Measurements from ENCODE around the gene NID1.
A peak's percentile ranks its signal among the peaks of the same experiment; 100 is the strongest.

NID1 gene

DNA sequence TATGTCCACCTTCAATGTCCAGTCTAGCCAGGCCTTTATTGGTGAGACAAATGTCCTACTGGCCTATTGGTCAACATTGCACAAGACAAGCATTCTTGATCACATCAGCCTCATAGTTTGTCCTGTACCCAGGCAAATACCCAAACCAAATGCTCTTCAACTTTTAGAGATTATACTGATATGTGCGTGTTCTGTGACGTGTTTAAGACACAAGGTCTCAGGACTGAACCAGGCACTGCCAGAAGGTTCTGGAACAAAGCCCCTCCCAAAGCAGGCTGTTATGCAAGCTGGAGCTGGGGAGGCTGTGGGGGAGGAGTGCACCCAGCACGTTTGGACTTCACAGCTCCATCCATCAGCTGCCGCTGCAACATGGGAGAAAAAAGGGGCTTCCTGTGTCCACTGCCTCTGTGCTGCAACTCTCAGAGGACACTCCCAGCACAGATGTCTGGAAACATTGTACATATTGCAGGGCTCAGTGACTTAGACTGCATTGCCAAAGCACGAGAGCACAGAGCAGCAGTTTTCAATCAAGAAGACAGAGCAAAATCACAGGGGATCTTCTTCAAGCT lies 45.9 kb downstream of the NID1 start:
- H3K36me3 Mint-ChIP-seq (ENCODE audit: low read depth): peaks cover 57% of the 10 kb centered on the region
- TF ChIP-seq CTCF (IDR thresholded peaks at IDR 0.05; ENCODE audit: unreplicated experiment in 3 of 3): no peak
- peaks cover 64% of the 10 kb centered on the region for H3K4me1 Mint-ChIP-seq
- H3K4me3 Mint-ChIP-seq: peak overlapping the region in 1 of 3 experiments; percentile 31
- no peaks in the 10 kb centered on the region for H3K9me3 Mint-ChIP-seq
- peak overlapping the region; percentile 89 to 98 (median 96) for H3K27ac Mint-ChIP-seq
- H3K27me3 Mint-ChIP-seq (ENCODE audit: low read depth): no peaks in the 10 kb centered on the region

GRCh38 chr1:236016782-236017400 lies 48.0 kb downstream of the NID1 start:
- Mint-ChIP-seq H3K36me3 (ENCODE audit: low read depth) (peaks cover 63% of the 10 kb centered on the region), H3K27ac (peak overlapping the region in 2 of 3 experiments; percentile 78 to 87), H3K4me3 (no peak overlapping the region), H3K9me3 (no peaks in the 10 kb centered on the region), H3K27me3 (ENCODE audit: low read depth) (no peaks in the 10 kb centered on the region), H3K4me1 (peaks cover 58% of the 10 kb centered on the region)
- TF ChIP-seq CTCF (IDR thresholded peaks at IDR 0.05; ENCODE audit: unreplicated experiment in 3 of 3): no peak

DNA sequence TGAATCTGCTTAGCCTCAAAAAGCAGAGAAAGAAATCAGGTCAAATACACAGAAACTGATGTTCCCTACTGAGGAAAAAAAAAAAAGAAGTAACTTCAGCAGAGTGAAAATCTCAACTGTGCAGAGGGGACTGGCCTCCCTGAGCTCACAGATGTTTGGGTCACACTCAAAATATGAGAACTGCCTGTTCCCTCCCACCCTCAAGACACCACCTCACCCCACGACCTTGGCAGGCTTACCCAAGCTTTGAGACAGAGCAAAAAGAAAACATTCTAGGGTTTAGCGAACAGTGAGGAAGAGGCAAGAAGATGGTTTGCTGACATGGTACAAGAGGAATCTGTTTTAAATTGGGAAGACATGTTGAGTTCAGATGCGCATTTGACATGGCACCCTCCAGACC lies 48.8 kb downstream of the NID1 start:
- H3K4me3 Mint-ChIP-seq: no peak overlapping the region
- TF ChIP-seq CTCF (IDR thresholded peaks at IDR 0.05; ENCODE audit: unreplicated experiment in 3 of 3): no peak
- peaks cover 64% of the 10 kb centered on the region for H3K36me3 Mint-ChIP-seq (ENCODE audit: low read depth)

GRCh38 chr1:236015539-236015938 lies 49.4 kb downstream of the NID1 start:
- no peaks in the 10 kb centered on the region for H3K9me3 Mint-ChIP-seq
- H3K4me1 Mint-ChIP-seq: peaks cover 46% of the 10 kb centered on the region
- H3K27ac Mint-ChIP-seq: peak overlapping the region; percentile 70 to 87 (median 78)
- H3K27me3 Mint-ChIP-seq (ENCODE audit: low read depth): no peaks in the 10 kb centered on the region
- H3K4me3 Mint-ChIP-seq: no peak overlapping the region
- peaks cover 66% of the 10 kb centered on the region for H3K36me3 Mint-ChIP-seq (ENCODE audit: low read depth)
- no peak for TF ChIP-seq CTCF (IDR thresholded peaks at IDR 0.05; ENCODE audit: unreplicated experiment in 3 of 3)

More for the DNA sequence above, 48.8 kb downstream of the NID1 start:
- Mint-ChIP-seq H3K9me3 (no peaks in the 10 kb centered on the region), H3K27ac (peak overlapping the region; percentile 70 to 87 (median 78)), H3K27me3 (ENCODE audit: low read depth) (no peaks in the 10 kb centered on the region), H3K4me1 (peaks cover 51% of the 10 kb centered on the region)

DNA sequence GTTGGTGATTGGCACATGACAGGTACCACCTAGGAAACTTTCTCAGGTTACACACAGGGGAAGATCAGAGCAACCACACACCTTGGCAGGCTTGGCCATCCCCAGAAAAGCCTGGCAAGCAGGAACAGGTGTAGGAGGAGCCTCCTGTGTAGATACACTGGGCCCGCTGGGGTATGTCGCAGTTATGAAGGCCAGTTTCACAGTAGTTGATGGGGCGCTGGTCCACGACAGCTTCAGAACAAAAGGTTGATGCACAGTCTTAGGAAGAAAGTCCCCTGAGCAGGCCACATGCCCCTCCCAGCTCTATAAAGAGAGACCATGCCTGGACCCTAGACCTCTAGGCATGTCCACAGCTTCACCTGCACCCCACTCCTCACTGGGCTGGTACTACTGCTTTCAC lies 51.6 kb downstream of the NID1 start:
- Mint-ChIP-seq H3K27ac (peak overlapping the region in 1 of 3 experiments; percentile 32), H3K27me3 (ENCODE audit: low read depth) (no peaks in the 10 kb centered on the region), H3K9me3 (no peaks in the 10 kb centered on the region), H3K4me1 (peaks cover 37% of the 10 kb centered on the region), H3K4me3 (no peak overlapping the region), H3K36me3 (ENCODE audit: low read depth) (peaks cover 65% of the 10 kb centered on the region)
- TF ChIP-seq CTCF (IDR thresholded peaks at IDR 0.05; ENCODE audit: unreplicated experiment in 3 of 3): no peak

GRCh38 chr1:236011641-236012040 lies 53.2 kb downstream of the NID1 start:
- H3K4me1 Mint-ChIP-seq: peaks cover 27% of the 10 kb centered on the region
- peaks cover 68% of the 10 kb centered on the region for H3K36me3 Mint-ChIP-seq (ENCODE audit: low read depth)
- H3K4me3 Mint-ChIP-seq: no peak overlapping the region
- no peak for TF ChIP-seq CTCF (IDR thresholded peaks at IDR 0.05; ENCODE audit: unreplicated experiment in 3 of 3)
- H3K27ac Mint-ChIP-seq: peak overlapping the region in 2 of 3 experiments; percentile 63 to 75
- no peaks in the 10 kb centered on the region for H3K9me3 Mint-ChIP-seq
- H3K27me3 Mint-ChIP-seq (ENCODE audit: low read depth): no peaks in the 10 kb centered on the region

Measured in nephron (organoid).